8988T (cell line): ENCODE data around the gene EIF4H.
A peak's percentile ranks its signal among the peaks of the same experiment; 100 is the strongest.
"Not testable (repeated sequence)": the region's sequence is repeated elsewhere in the genome, so short reads cannot be mapped to it uniquely, and the experiment has no call there.

Experiments used
- DNase-seq: peaks from one replicate; pipeline ENCODE4 v3.0.0; 2011

Gene EIF4H

GRCh38 chr7:74202841-74203556 lies 28.8 kb downstream of the EIF4H start:
- DNase-seq = no peak

GRCh38 chr7:74203956-74204618 lies 29.9 kb downstream of the EIF4H start:
- DNase-seq = no peak

- DNase-seq = not testable (repeated sequence)
Measured at GRCh38 chr7:74206052-74206451, 31.9 kb downstream of the EIF4H start.

DNA sequence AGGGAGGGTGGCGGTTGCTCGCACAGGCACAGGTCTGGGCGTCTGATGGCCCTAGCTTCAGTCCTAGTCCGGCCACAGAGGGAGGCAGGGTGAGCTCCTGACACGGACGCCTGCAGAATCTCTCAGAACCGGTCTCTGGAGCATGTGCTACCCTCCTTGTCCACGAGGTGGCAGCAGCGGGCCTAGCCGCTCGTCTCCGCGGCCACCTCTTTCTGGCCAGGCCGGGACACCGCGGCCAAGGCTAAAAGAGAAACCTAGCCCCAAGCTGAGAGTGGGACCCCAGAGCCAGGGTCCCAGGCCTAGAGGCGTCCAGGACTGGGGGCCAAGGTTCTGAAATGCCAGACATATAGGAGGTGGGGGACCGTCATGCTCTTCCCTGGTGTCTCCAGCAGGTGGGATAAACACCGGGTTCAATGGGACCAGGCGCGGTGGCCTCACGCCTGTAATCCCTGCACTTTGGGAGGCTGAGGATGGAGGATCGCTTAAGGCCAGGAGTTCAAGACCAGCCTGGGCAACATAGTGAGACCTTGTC lies 32.5 kb downstream of the EIF4H start:
- DNase-seq = peak; percentile 42

DNA sequence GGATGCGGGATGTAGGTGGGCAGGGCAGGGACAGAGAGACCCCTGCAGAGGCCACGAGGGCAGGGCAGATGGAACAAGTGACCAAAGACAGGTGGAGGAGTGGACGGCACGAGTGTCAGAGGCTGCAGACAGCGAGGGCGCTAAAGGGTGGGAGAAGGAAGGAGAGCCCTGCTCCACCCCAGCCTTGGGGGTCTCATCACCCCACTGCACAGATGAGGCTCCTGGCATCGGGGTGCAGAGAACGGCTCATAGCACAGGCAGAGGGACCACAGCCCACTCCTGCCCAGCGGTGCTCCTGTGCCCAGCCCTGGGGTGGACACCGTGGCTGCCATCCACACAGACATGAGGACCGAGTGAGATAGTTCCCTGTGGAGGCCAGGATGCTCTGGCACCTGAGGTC lies 33.4 kb downstream of the EIF4H start:
- no peak for DNase-seq

DNA sequence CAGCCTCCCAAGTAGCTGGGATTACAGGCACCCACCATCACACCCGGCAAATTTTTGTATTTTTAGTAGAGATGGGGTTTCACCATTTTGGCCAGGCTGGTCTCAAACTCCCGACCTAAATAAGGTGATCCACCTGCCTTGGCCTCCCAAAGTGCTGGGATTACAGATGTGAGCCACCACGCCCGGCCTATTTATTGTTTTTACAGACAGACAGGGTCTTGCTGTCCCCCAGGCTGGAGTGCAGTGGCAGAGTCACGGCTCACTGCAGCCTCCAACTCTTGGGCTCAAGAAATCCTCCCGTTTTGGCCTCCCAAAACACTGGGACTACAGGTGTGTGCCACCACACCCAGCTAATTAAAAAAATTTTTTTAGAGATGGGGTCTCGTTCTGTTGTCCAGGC lies 34.1 kb downstream of the EIF4H start:
- not testable (repeated sequence) for DNase-seq

- no peak for DNase-seq
Measured at GRCh38 chr7:74212661-74213060, 38.5 kb downstream of the EIF4H start.

DNA sequence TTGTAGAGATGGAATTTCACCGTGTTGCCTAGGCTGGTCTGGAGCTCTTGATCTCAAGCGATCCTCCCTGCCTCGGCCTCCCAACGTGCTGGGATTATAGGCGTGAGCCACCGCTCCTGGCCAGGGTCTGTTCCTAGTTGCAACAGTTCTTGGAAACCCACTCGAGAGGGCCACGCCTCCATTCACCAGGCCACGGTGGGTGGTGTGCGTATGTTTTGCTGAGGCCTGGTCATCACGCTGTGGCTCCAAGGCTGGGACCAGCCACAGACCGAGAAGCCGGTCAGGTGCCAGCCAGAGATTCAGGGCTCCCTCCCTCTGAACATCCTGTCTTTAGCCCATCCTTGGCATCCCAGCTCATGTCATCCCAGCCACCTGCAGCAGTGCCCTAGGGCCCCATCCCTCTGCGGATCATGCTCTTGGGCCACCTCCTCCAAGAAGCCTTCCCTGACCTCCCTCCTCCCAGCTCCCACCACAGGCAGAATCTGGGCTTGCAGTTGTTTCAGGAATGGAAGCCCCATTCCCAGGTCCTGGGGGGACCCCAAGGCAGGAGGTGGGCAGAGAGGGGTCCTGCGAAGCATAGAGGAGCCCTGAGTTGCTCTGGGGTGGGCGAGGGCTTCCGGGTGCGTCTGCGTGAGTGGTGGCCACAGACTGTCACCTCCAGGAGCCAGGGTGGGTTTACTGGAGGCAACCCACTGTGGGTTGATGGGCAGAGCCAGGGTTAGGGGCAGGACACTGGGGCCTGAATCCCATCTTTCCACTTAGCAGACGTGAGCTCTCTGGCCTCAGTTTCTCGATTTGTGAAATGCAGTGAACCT lies 40.9 kb downstream of the EIF4H start:
- DNase-seq = no peak

GRCh38 chr7:74215921-74216320 lies 41.8 kb downstream of the EIF4H start:
- DNase-seq = no peak

DNA sequence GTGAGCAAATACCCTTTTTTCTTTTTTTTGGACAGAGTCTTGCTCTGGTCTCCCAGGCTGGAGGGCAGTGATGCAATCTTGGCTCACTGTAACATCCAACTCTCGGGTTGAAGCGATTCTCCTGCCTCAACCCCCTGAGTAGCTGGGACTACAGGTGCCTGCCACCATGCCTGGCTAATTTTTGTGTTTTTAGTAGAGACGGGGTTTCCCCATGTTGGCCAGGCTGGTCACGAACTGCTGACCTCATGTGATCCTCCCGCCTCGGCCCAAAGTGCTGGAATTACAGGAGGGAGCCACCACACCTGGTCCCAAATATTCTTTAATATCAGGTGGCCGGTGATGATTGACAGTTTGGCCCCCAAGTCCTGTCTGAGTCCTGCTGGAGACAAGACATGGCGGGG lies 42.2 kb downstream of the EIF4H start:
- DNase-seq = no peak

- no peak for DNase-seq
Measured at GRCh38 chr7:74217455-74218342, 43.5 kb downstream of the EIF4H start.

- no peak for DNase-seq
Measured at GRCh38 chr7:74218343-74218698, 44.2 kb downstream of the EIF4H start.

- no peak for DNase-seq
Measured at GRCh38 chr7:74219416-74219815, 45.3 kb downstream of the EIF4H start.

GRCh38 chr7:74220229-74220628 lies 46.1 kb downstream of the EIF4H start:
- DNase-seq = no peak

- no peak for DNase-seq
Measured at GRCh38 chr7:74221713-74222112, 47.6 kb downstream of the EIF4H start.

GRCh38 chr7:74222851-74223710 lies 48.9 kb downstream of the EIF4H start:
- no peak for DNase-seq

GRCh38 chr7:74223711-74224510 lies 49.8 kb downstream of the EIF4H start:
- DNase-seq = no peak

GRCh38 chr7:74224511-74224832 lies 50.3 kb downstream of the EIF4H start:
- no peak for DNase-seq

DNA sequence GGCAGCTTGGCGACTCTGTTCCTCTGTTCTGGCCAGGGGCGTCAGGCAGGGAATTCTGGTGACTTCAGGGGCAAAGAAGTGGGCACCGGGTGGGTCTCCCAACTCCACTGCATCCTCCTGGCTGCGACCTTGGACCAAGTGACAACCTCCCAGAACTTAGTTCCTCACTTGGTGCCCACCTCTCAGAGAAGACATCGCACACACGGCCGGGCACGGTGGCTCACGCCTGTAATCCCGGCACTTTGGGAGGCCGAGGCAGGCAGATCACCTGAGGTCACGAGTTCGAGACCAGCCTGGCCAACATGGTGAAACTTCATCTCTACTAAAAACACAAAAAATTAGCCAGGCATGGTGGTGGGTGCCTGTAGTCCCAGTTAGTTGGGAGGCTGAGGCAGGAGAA lies 50.8 kb downstream of the EIF4H start:
- not testable (repeated sequence) for DNase-seq

- DNase-seq = no peak
Measured at GRCh38 chr7:74225400-74225799, 51.2 kb downstream of the EIF4H start.

GRCh38 chr7:74226633-74227032 lies 52.5 kb downstream of the EIF4H start:
- no peak for DNase-seq
